ENCODE results near the gene IDI2. TPM values are rescaled to one million over a fixed set of nuclear protein-coding genes. Genes with fewer than 3 reads are reported as not detected.

IDI2 gene
- total RNA-seq, 1 experiment from 2014 or later: not detected

Other genes with a start within 250 kb of the IDI2 start
- gene LARP4B, start 94.2 kb downstream of the IDI2 start, total RNA-seq (2022): 127 and 131 TPM in 2 replicates
- gene GTPBP4, start 37.4 kb downstream of the IDI2 start, total RNA-seq (2022): 138 and 142 TPM in 2 replicates
- 22.2 and 25.1 TPM in 2 replicates for gene IDI1, start 23.3 kb upstream of the IDI2 start, total RNA-seq (2022)
- gene WDR37, start 30.5 kb upstream of the IDI2 start, total RNA-seq (2022): 14.2 and 18.2 TPM in 2 replicates

All from MCF 10A (cell line).